ENCODE measurements around the gene RTL5.

The RTL5 gene

DNA sequence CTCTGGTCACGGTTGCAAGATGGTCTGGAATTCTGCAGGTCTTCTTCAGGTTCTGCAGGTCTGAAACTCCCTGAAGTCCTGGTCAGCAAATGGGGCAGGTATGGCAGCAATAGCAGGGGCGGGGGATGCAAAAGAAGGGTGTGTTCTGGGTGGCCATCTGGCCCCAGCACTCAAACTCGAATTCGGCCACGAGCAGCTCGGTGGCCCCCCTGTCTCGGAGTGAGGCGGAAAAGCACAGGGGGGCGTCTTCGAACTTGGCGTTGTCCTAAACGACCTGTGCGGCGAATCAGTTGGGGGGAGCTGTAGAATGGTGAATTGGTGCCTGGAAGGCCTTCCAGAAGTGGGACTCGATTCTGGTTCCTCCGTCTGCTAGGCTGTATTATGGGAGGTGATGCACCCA is 2.1 kb downstream of the RTL5 start:
- no peak for DNase-seq (ENCODE audit: low spot score)

DNA sequence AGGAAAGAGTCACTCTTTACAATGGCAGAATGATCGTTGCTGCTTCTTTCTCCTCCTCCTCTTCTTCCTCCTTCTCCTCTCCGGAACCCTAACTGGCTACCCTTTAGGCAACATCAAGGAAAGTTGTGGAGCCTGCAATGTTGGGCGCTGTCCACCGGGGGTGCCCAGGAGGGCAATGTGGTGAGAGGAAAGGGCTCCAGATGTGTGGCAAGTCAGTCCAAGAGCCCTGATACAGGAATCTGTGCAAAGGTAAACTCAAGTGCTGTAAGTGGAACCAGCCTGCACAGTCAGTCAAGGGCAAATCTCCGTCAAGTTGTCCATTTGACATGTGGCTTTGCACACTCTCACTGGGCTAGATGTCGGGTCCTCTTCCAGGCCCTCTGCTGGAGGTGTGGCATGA is 2.8 kb downstream of the RTL5 start:
- DNase-seq (ENCODE audit: low spot score) = peak; percentile 20

DNA sequence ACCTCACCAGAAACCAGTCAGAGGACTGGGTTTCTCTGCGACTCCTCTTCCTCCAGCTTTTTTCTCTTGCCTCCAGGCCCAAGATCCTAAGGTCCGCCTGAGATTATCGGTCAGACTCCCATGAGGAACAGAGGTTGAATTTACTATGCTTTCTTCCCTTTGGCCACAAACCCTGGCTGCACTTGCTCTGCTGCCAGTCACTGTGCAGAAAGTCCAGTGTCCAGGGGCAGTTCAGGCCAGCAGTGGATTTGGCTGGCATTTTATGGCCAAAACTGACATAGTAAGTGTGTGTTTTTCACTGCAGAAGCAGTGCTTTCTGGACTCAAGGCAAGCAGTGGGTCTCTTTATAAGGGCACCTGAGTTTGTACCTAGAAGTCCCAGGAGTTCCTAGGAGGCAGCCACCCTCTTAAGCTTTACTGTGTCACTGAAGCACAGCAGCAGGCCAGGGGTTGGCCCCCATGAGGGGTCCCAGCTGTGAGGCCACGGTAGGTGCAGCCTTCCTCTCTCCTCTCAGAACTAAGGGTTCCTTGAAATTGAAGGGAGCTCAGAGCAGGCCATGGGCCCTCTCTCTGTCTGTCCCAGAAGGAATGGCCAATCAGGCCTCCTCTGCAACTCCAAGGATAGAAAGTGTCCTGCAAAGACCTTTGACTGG is 3.4 kb downstream of the RTL5 start:
- DNase-seq (ENCODE audit: low spot score) = no peak

DNA sequence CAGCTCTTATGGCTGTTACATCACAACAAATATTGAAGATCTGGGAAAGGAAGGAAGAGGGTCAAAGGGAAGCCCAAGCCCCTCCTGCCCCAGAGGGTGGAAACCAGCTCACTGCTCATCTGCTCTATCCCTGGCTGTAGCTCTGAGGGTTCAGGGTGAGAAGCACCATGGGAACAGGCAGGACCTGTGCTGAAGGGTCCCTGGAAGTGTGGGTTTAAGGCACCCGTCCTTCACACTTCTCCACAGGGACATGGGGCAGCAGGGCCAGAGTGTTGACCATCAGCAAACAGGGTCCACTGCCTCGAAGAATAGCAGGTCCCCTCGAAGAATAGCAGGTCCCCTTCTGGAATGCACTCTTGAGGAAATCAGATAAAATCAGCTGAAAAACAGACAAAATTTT is 4.4 kb downstream of the RTL5 start:
- DNase-seq (ENCODE audit: low spot score) = no peak

DNA sequence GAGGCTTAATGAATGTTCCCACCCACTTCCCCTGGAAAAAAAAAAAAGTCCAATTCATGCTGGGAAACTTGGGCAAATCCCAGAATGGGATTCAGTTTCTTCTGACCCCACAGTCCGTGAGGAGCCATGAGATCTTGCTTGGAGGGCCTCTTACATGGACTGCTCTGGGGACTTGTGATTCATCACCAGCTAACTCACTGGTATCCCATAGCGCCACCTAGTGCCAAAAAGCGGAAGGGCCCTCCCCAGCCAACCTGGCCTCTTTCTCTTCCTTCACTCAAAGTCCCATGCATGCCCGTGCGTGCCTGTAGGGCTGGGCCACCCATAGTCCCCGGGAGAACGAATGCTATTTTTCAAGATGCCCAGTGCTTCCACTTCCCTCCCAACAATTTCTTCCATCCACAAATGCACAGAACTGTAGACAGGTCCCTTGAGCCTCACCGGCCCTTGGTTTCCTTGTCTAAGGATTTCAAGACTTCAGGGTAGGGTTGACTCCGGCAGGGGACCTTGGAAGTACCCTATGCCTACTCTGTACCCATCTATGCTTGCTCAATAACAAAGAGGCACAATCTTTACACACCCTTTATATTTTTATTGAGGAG is 5.1 kb downstream of the RTL5 start:
- DNase-seq (ENCODE audit: low spot score) = peak; percentile 76

DNA sequence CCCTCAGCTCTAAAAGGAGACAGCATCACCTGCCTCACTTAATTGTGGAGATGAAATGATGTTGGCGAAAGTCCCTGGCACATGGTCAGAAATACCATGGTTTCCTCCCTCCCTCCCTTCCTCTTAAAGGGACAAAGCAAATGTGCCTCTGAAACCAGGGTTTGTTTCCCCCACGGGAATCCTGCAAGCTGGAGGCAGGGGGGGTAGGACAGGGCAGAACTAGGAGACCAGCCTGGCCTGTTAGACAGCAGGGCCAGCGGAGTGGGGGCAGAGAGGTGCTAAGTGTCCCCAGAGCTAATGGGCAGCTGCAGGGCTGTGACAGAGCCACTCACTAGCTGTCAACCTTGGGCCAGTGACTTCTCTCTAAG is 5.7 kb downstream of the RTL5 start:
- DNase-seq (ENCODE audit: low spot score) = no peak

DNA sequence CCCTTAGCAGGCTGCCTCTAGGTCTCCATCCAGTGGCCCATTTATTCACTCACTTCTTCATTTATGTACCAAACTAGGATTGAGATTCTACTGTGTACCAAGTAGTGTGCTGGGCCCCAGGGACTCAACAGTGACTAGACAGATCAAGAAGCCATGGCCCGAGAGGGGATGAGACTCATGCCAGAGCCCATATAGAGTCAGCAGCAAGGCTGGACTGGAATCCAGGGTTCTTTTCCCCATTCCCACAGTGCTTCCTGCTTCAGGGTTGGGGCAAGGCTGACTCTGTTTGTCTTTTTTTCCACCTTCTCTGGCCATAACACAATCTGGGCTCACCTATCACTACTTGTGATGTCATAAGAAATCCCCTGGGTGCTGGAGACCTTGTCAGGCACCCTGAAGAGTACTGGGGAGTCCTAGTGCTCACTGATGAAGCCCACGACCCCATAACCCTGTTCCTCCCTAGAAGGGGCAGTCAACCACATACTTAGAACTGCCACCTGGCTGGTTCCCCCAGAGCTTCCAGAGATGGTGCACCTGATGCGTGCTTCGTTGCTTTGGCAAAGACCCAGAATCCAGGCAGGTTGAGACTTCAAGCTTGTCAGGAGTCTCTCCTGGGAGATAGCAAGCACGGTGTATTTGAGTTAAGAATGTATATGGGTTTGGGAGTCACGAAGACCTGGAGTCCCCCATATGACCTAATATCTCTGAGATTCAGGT is 6.2 kb downstream of the RTL5 start:
- DNase-seq (ENCODE audit: low spot score) = no peak

DNA sequence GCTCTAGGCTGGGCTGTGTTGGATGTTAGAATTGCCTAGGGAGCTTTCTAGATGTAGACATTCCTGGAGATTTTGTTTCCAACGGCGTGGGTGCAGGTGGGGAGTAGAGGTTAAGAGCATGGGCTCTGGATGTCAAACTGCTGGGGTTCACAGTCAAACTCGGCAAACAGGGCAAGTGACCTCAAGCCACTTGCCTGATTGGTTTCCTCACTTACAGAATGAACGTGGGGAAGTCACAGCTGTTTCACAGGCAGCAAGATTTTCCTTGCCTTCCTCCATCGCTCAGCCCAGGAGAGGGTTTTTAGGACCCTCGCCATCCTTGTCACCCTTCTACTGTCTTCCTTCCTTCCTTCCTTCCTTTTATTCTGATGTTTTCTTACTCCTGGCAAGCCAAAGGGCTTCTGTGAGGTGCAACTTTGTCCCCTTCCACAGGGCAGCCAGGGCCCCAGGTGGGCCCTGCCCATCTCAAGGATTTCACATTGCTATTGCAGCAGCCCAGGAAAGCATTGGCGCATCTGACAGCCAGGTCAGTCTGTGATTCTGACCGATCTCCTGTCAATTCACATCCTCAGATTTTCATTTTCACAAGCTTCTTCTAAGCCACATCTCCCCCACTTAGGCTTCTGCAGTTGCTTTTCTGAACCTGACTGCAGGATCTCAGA is 7.0 kb downstream of the RTL5 start:
- DNase-seq (ENCODE audit: low spot score) = no peak

DNA sequence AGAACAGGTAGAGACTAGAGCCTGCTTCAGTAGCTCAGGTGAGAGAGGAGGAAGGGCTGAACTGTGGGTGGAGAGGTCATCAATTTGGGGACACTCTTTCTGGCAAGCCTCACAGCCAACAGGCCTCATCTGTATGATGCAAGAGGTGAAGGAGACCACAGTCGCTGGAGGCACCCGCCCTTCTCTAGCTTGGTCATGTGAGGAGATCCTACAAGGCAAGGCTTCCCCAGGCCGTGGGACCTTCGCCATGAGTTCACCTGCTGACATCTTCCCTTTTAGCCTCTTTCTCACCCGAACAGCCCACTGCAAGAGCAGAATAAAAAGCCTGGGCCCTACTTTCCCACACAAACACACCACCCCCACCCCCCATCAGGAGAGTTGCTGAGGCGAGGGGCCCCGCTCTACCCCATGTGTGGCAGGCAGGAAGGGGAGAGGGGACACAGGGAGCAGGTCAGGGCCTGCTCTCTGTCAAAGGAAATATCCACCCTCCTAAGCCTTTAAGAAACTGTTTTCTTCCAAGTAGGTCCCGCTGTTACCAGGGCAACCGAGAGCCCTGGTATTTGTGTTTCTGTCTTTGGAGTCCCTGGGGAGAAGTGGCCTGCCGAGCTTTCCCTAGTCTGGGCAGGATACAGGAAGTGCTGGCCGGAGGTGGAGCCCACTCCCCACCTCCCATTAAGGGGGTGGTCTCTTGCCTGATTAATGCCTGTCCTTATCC is 8.1 kb downstream of the RTL5 start:
- DNase-seq (ENCODE audit: low spot score) = no peak

DNA sequence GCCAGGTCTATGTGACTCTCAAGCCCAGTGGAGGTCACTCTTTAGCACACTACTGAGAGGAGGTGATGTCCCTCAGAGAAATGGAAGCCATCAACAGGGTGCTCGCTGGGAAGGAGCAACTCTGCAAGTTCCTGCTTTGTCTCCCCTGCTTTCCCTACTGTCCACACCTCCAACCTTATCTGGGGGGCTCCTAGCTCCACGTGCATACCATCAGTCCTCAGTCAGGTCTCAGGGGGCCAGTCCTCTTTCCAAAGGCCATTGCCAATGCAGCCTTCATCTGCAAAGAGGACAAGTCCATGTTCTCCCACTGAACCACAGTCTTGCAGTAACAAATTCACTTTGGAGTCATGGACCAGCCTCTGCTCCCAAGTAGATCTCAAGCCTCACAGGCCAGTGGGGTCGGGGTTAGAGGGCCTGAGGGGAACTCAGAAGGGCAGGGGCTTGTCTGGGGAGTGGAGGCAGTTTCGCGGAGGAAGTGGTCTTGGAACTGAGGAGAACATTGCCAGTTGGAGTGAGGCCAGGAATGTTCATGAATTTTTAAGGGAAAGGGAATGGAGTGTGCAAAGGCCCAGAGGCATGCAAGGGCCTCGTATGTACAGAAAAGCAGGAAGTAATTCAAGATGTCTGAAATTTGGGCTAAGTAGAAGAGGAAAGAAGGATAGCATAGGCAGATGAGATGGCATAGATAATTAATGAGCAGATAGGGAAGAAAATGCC is 8.9 kb downstream of the RTL5 start:
- no peak for DNase-seq (ENCODE audit: low spot score)

DNA sequence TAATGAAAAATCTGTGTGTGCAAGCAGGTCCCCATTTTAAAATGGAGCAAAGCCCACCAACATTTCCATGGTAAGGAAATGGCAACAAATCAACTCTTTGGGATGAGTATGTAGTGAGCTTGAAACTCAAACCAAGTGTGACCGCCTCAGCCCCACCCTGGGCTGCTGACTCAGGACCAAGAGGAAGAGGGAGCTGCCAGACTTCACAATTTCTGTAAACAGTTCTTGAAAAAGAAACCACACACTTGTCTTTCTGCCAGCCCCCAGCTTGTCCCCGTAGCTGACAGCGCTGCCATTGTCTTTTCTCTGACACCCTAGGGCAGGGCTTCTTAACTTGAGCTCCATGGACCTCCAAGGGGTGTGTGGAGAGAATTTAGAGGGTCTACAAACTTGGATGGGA is 10.3 kb downstream of the RTL5 start:
- peak; percentile 19 for DNase-seq (ENCODE audit: low spot score)

DNA sequence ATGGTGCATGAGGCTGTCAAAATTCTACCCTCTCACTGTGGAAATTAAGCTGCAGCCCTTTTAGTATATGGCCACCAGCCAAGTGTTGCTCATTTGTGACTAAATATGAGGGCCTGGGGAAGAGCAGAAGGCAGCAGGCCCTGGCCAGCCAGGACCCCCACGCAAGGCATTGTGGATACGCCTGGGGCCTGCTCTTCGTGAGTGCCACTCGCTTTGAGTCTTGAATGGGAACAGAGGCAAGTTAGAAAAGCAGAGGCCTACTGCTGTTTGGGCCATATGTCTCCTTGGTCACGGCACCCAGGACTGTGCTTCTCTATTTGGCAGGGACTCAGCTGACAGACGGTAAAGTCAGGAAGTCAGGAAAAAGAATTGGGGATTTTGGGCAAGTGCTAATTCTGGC is 10.9 kb downstream of the RTL5 start:
- DNase-seq (ENCODE audit: low spot score) = no peak

DNA sequence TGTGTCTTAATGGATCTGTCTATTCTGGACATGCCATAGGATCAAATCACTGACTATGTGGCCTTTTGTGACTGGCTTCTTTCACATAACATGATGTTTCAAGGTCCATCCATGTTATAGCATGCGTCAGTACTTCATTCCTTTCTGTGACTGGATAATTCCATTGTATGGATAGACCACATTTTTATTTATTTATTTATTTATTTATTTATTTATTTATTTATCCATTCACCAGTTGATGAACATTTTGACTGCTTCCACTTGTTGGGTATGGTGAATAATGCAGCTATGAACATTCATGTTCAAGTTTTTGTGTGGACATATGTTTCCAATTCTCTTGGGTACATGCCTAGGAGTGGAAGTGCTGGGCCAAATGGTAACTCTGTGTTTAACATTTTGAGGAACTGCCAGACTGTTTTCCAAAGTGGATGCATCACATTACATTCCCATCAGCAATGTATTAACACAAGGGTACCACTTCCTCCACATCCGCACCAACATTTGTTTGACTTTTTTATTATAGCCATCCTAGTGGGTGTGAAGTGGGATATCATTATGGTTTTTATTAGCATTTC is 14.0 kb downstream of the RTL5 start:
- no peak for DNase-seq (ENCODE audit: low spot score)

DNA sequence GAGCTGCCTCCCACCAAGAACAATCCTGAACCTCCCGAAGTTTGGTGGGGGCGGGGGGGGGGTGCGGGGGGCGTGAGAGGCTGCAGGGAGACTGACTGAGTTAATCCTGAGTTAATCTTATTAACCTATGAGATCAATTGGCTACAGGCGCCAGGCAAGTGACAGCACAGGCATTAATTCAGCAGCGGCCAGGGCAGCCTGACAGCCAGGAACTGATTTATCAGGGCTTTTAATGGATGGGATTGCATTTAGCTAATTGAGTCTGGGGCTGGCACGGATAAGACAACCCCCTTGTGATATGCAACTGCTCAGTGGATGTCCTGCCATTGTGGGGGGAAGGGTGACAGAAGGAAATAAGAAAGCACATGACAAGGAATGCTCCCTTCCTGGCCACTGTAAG is 16.3 kb downstream of the RTL5 start:
- no peak for DNase-seq (ENCODE audit: low spot score)

DNA sequence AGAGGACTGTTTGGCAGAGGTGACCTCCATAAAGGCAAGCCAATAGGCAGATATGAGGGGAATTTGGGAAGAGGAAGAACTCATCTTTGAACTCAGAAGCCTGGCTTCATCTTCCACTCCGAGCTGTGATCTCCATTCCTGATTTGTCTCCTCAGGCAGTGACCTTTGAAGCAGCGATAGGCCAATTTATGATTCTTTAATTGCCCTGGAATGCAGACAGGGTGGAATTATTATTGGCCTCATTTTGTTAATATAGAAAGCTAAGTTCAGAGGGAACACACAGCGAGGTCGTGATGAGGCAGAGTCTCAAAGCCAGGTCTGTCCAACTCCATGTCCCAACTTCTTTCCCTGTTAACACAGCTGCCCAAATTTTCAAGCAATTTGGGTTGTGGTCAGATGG is 16.9 kb downstream of the RTL5 start:
- no peak for DNase-seq (ENCODE audit: low spot score)

DNA sequence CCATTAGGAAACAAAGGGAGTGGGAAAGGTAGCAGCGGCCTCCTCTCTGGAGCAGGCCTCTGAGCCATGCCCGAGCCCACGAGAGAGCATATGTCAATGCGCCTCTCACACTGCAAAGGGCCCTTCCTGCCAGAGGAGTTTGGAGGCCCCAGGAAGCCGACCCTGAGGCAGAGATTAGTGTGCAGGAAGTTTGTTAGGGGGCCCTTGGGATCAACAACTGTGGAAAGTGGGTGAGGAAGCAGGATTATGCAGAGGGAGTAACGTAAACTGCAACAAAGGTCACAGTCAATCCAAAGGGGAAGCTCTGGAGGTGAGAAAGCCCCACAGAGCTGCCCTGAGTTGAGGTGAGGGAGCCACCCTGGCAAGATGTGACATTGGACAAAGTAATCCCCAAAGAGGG is 17.4 kb downstream of the RTL5 start:
- DNase-seq (ENCODE audit: low spot score) = no peak

DNA sequence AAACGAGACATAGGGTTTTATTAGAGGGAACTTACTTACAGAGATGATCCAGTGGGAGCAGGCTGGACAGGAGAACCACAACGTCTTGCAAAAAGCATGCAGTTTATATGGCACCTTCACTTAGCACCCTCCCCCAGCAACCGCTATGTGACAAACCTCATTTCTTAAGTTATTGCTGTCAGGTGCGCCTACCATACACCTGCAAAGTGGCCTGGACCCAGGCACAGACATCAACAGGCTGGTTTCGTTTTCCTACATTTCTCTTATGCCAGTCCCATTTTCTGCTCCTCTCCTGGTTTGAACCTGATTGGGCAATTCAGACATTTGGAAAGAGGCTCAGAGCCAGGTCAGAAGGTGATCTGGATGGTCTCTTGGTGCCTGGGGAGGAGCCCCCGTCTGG is 18.3 kb downstream of the RTL5 start:
- no peak for DNase-seq (ENCODE audit: low spot score)

DNA sequence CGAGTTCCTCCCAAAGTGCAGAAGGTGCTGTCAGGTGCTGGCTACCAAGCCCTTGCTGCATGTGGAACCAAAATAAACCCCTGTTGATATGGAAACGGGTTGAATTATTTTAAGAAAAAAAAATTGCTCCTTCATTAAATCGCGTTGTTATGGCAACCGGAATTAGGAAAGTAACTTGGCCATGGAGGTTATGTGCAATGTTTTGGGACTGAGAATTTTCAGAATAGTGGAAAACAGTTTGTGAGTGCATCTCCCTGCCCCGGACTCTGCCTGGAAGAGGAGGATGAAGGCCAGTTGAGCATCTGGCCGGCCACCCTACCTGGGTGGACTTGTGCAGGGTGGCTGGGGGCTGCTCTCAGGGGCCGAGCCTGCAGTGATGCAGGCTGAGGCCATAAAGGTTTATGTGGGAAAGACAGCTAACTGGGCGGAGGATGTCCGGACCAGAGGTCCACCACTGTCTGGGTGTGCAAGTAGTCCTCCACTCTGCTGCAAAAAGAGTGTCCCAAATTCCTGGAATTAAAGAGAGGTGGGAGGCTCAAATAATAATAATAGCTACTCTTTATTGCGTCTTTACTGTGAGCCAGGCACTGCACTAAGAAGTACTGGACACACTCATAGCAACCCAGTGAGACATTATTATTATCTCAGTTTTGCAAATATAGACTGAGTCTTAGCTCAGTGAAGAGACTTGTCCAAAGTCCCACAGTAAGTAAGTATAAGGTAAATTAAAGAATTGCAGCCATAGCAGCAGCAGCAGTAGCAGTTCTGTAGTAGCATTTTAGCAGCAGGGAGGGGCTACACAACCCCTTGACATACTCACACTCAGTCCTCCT is 20.6 kb downstream of the RTL5 start:
- DNase-seq (ENCODE audit: low spot score) = no peak

DNA sequence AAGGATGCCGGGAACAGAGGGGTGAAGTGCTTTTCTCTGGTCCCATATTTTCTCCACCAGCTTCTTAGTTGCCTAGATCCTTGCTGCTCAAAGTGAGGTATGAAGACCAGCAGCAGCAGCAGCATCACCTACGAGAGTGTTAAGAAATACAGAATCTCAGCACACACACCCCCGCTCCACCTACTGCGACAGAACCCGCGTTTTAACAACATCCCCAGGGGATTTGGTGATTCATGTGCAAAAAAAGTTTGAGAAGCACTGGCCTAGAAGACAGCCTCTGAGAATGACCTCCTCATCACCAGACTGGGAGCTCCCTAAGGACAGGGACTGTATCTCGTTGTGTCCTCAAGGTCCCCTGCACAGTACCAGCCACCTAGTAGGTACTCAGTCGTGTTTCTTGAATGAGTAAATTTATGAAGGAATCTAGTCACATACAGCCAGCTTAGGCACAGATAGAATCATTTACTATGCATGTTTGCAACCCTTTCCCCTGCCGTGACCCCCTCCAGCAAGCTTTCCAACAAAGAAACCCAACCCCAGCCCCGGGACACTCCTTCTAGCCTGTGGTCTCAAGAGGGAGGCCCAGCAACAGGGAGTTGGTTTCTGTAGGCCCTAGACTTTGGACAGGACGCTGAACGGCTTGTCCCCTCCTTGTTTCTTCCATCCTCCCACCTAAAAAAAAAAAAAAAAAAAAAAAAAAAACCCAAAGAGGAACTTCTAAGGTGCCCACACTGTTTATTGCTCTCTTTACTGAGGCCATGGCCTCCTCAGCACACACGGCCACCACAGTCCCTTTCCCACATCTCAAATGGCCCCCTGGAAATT is 21.5 kb downstream of the RTL5 start:
- no peak for DNase-seq (ENCODE audit: low spot score)

DNA sequence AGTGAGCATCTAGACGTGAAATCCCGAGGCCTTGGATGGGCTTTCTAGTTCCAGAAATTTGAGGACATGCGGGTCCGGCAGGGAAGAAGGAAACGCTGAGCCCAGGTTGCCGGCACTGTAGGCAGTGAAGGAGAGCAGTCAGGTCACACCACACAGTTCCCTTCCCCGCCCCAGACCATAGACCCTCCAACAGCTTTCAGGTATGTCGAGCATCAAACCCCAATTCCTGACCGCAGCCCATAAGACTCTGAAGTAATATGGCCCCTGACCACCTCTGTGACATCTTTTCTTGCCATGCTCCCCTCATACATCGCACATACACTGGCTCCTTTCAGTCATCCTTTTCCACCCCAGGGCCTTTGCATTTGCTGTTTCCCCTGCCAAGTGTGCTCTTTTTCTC is 23.0 kb downstream of the RTL5 start:
- DNase-seq (ENCODE audit: low spot score) = no peak
